CD14-positive monocyte (primary cell): ENCODE data around the gene KCNQ1. TPM values are rescaled to one million over a fixed set of nuclear protein-coding genes. Genes with fewer than 3 reads are reported as not detected.

Experiments
- DNase-seq, 3 donors: peaks; one replicate each; pipeline ENCODE4 v3.0.0-alpha.2; 2011 to 2022
- H2AFZ ChIP-seq: 2 replicates; pipeline ENCODE4 v1.6.0; 2012; ENCODE audit warnings: mild to moderate bottlenecking, low read depth, low read length, inconsistent platforms; ENCODE audit not compliant: insufficient read depth, poor library complexity, severe bottlenecking
- H3K27ac ChIP-seq, 2 donors: 1 replicate in 1 of 2; 2 replicates in 1 of 2; pipeline ENCODE4 v1.5.1; 2012 to 2013; ENCODE audit warnings: low read length in 2 of 2, control low read depth in 1 of 2, inconsistent platforms in 1 of 2, low read depth in 1 of 2, mild to moderate bottlenecking in 1 of 2
- H3K27me3 ChIP-seq, 2 donors: one replicate each; pipeline versions ENCODE4 v1.6.0 to v1.6.1; 2011 to 2013; ENCODE audit warnings: low read length in 2 of 2; ENCODE audit not compliant: control insufficient read depth in 2 of 2, insufficient read depth in 2 of 2
- H3K36me3 ChIP-seq, 2 donors: replicated peaks in 1 of 2; 1 replicate in 1 of 2; 2 replicates in 1 of 2; pipeline versions ENCODE4 v1.5.1 to v1.6.1; 2012 to 2013; ENCODE audit warnings: low read length in 2 of 2, control low read depth in 1 of 2, inconsistent platforms in 1 of 2, mild to moderate bottlenecking in 1 of 2; ENCODE audit not compliant: insufficient read depth in 2 of 2, control insufficient read depth in 1 of 2
- H3K4me1 ChIP-seq, 2 donors: 1 replicate in 1 of 2; 2 replicates in 1 of 2; pipeline versions ENCODE4 v1.5.1 to v1.6.1; 2012 to 2013; ENCODE audit warnings: low read length in 2 of 2, control low read depth in 1 of 2, inconsistent platforms in 1 of 2, mild to moderate bottlenecking in 1 of 2, moderate library complexity in 1 of 2; ENCODE audit not compliant: insufficient read depth in 2 of 2, control insufficient read depth in 1 of 2
- H3K4me2 ChIP-seq: replicated peaks from 2 replicates; pipeline ENCODE3; 2012; ENCODE audit warnings: low read length, moderate library complexity, mild to moderate bottlenecking; ENCODE audit not compliant: poor library complexity, severe bottlenecking; ENCODE audit errors: extremely low read depth
- H3K4me3 ChIP-seq, 3 experiments: fragments of 200-600 bp in 1 of 3; sonication (generic) in 1 of 3; replicated peaks in 1 of 3; 1 replicate in 2 of 3; 2 replicates in 1 of 3; pipeline ENCODE4 v1.5.1; 2011 to 2013; ENCODE audit warnings: low read length in 3 of 3, mild to moderate bottlenecking in 3 of 3, control low read depth in 2 of 3, low read depth in 2 of 3, inconsistent platforms in 1 of 3, moderate library complexity in 1 of 3
- H3K79me2 ChIP-seq: 2 replicates; pipeline ENCODE4 v1.6.0; 2012; ENCODE audit warnings: mild to moderate bottlenecking, control low read depth, inconsistent platforms, low read length, moderate library complexity; ENCODE audit not compliant: insufficient read depth
- H3K9ac ChIP-seq: 2 replicates; pipeline ENCODE4 v1.6.0; 2017; ENCODE audit warnings: low read length, mild to moderate bottlenecking; ENCODE audit not compliant: insufficient read depth, poor library complexity, severe bottlenecking
- H3K9me3 ChIP-seq, 2 donors: replicated peaks in 1 of 2; 1 replicate in 1 of 2; 2 replicates in 1 of 2; pipeline versions ENCODE4 v1.5.1 to v1.6.1; 2012 to 2013; ENCODE audit warnings: low read length in 2 of 2, control low read depth in 1 of 2; ENCODE audit not compliant: control insufficient read depth in 1 of 2, insufficient read depth in 1 of 2
- H4K20me1 ChIP-seq: 2 replicates; pipeline ENCODE4 v1.6.0; 2012; ENCODE audit warnings: mild to moderate bottlenecking, low read length, control low read depth, moderate library complexity; ENCODE audit not compliant: insufficient read depth
- H3K27ac Mint-ChIP-seq, 7 donors: one replicate each; pipeline ENCODE4 v1.8.0; 2020; ENCODE audit warnings: mild to moderate bottlenecking in 7 of 7, mixed read lengths in 7 of 7, moderate library complexity in 6 of 7, inconsistent platforms in 2 of 7
- H3K27me3 Mint-ChIP-seq, 3 donors: one replicate each; pipeline ENCODE4 v1.8.0; 2021 to 2022; ENCODE audit warnings: low read depth in 3 of 3, mild to moderate bottlenecking in 3 of 3, mixed read lengths in 3 of 3, moderate library complexity in 3 of 3, inconsistent platforms in 1 of 3
- H3K36me3 Mint-ChIP-seq, 2 donors: one replicate each; pipeline ENCODE4 v1.8.0; 2020; ENCODE audit warnings: mixed read lengths in 2 of 2, inconsistent platforms in 1 of 2, mild to moderate bottlenecking in 1 of 2
- H3K4me1 Mint-ChIP-seq: one replicate; pipeline ENCODE4 v1.8.0; 2020; ENCODE audit warnings: mild to moderate bottlenecking, mixed read lengths
- H3K4me3 Mint-ChIP-seq, 2 donors: one replicate each; pipeline ENCODE4 v1.8.0; 2020; ENCODE audit warnings: mild to moderate bottlenecking in 2 of 2, mixed read lengths in 2 of 2, moderate library complexity in 1 of 2
- H3K9me3 Mint-ChIP-seq, 7 donors: one replicate each; pipeline ENCODE4 v1.8.0; 2020 to 2022; ENCODE audit warnings: mixed read lengths in 7 of 7, mild to moderate bottlenecking in 6 of 7, moderate library complexity in 6 of 7, inconsistent platforms in 2 of 7
- CTCF ChIP-seq: fragments of 200-600 bp; IDR thresholded peaks from one replicate; pipeline ENCODE4 v1.8.0; 2022; ENCODE audit warnings: antibody characterized with exemption, mild to moderate bottlenecking
- WGBS: methylation state at CpG from one replicate; pipeline ENCODE4 v1.1.5; 2013; ENCODE audit warnings: missing lambda C conversion rate; ENCODE audit not compliant: insufficient coverage; 5-methylcytosine and 5-hydroxymethylcytosine counted together
- intact Hi-C, 2 donors: fragments of 100-400 bp; cut with micrococcal nuclease; formaldehyde crosslinking; loops; one replicate each; pipeline versions ENCODE4 v1.15.0 to v1.15.1; 2023
- polyA plus RNA-seq, 3 donors: library from polyadenylated mRNA; depleted of rRNA in 1 of 3; unstranded in 2 of 3; stranded (reverse) in 1 of 3; fragments of 300-500 nt in 2 of 3; fragments of >200 nt in 1 of 3; fragmentation: Illumina TruSeq in 2 of 3; gene quantifications; 1 replicate in 2 of 3; 2 replicates in 1 of 3; pipeline ENCODE4 v1.2.3, GENCODE V29; 2012 to 2021

The KCNQ1 gene
- polyA plus RNA-seq, 3 donors, result 14.9 to 31.8 (median 21.6) TPM

- intact Hi-C loops, result no loop called here
- Mint-ChIP-seq H3K4me3 (no peak overlapping the region), H3K27ac (peak overlapping the region in 1 of 7 donors; percentile 15), H3K36me3 (peaks cover 41 to 50% of the 10 kb centered on the region in 2 donors), H3K9me3 (peaks cover 0 to 4% (median 2%) of the 10 kb centered on the region in 7 donors), H3K27me3 (peaks cover 13 to 38% (median 23%) of the 10 kb centered on the region in 3 donors), H3K4me1 (peaks cover 16% of the 10 kb centered on the region)
- peaks cover 5 to 19% of the 10 kb centered on the region in 2 donors for H3K36me3 ChIP-seq
- H3K27me3 ChIP-seq, result peaks cover 0 to 23% of the 10 kb centered on the region in 2 donors
- H3K4me1 ChIP-seq, result peaks cover 9 to 16% of the 10 kb centered on the region in 2 donors
- no peak overlapping the region for H3K4me2 ChIP-seq
- 98% methylated on average over 4 of the region's 6 CpGs for WGBS
- H3K9me3 ChIP-seq, result no peaks in the 10 kb centered on the region
- TF ChIP-seq CTCF, result no peak
- H3K9ac ChIP-seq, result no peak overlapping the region
- H3K27ac ChIP-seq, result no peak overlapping the region
- peaks cover 52% of the 10 kb centered on the region for H4K20me1 ChIP-seq
- H2AFZ ChIP-seq, result no peak overlapping the region
- H3K79me2 ChIP-seq, result no peaks in the 10 kb centered on the region
- no peak for DNase-seq
- H3K4me3 ChIP-seq, result no peak overlapping the region
These were observed 345.2 kb downstream of the KCNQ1 start for GRCh38 chr11:2789791-2790567.

- peaks cover 57% of the 10 kb centered on the region for H4K20me1 ChIP-seq
- peaks cover 13 to 38% (median 23%) of the 10 kb centered on the region in 3 donors for H3K27me3 Mint-ChIP-seq
- no peak overlapping the region for H3K27ac ChIP-seq
- peaks cover 0 to 23% of the 10 kb centered on the region in 2 donors for H3K27me3 ChIP-seq
- peaks cover 47 to 53% of the 10 kb centered on the region in 2 donors for H3K36me3 Mint-ChIP-seq
- no peak overlapping the region for H2AFZ ChIP-seq
- no peak overlapping the region for H3K4me3 ChIP-seq
- no peak overlapping the region for H3K4me2 ChIP-seq
- H3K36me3 ChIP-seq, result peaks cover 5 to 19% of the 10 kb centered on the region in 2 donors
- WGBS, result 98% methylated on average over 14 of the region's 14 CpGs
- peaks cover 16% of the 10 kb centered on the region for H3K4me1 Mint-ChIP-seq
- DNase-seq, result no peak
- H3K9ac ChIP-seq, result no peak overlapping the region
- intact Hi-C loops, result no loop called here
- H3K4me1 ChIP-seq, result peaks cover 12 to 20% of the 10 kb centered on the region in 2 donors
- H3K9me3 Mint-ChIP-seq, result peaks cover 0 to 5% (median 2%) of the 10 kb centered on the region in 7 donors
- no peak overlapping the region for H3K27ac Mint-ChIP-seq
- no peaks in the 10 kb centered on the region for H3K79me2 ChIP-seq
- no peaks in the 10 kb centered on the region for H3K9me3 ChIP-seq
- TF ChIP-seq CTCF, result no peak
- peak overlapping the region in 1 of 2 donors; percentile 49 for H3K4me3 Mint-ChIP-seq
These were observed 345.7 kb downstream of the KCNQ1 start for GRCh38 chr11:2790568-2790921.
